Lung (tissue), 12 donors: ENCODE results near the gene ARHGEF7. TPM values are rescaled to one million over a fixed set of nuclear protein-coding genes. Genes with fewer than 3 reads are reported as not detected.

Experiments used
- ATAC-seq: fragments of 200-7000 bp; cut with Tn5 transposase; one replicate; pipeline ENCODE4 v1.9.1; 2020; ENCODE audit warnings: moderate number of reproducible peaks; ENCODE audit not compliant: insufficient read depth, low FRiP score
- DNase-seq, 3 donors: peaks; one replicate each; pipeline ENCODE4 v3.0.0-alpha.2; 2013 to 2017
- H3K27ac ChIP-seq, 2 donors: one replicate each; pipeline ENCODE4 v1.5.1; 2013; ENCODE audit warnings: mild to moderate bottlenecking in 2 of 2, moderate library complexity in 2 of 2, control low read depth in 1 of 2, inconsistent platforms in 1 of 2, low read depth in 1 of 2, low read length in 1 of 2
- H3K27me3 ChIP-seq, 3 donors: one replicate each; pipeline ENCODE4 v1.5.1; 2013; ENCODE audit warnings: low read length in 2 of 3; ENCODE audit not compliant: control insufficient read depth in 3 of 3, insufficient read depth in 3 of 3
- H3K36me3 ChIP-seq, 4 donors: one replicate each; pipeline ENCODE4 v1.5.1; 2013; ENCODE audit warnings: low read length in 4 of 4, mild to moderate bottlenecking in 1 of 4, moderate library complexity in 1 of 4; ENCODE audit not compliant: control insufficient read depth in 4 of 4, insufficient read depth in 4 of 4
- H3K4me1 ChIP-seq, 5 donors: one replicate each; pipeline ENCODE4 v1.5.1; 2013; ENCODE audit warnings: low read length in 5 of 5, mild to moderate bottlenecking in 2 of 5, moderate library complexity in 1 of 5; ENCODE audit not compliant: control insufficient read depth in 5 of 5, insufficient read depth in 5 of 5
- H3K4me3 ChIP-seq: one replicate; pipeline ENCODE4 v1.5.1; 2013; ENCODE audit warnings: mild to moderate bottlenecking, control low read depth, moderate library complexity
- H3K9ac ChIP-seq, 2 donors: one replicate each; pipeline ENCODE4 v1.5.1; 2013; ENCODE audit warnings: low read length in 2 of 2, control low read depth in 1 of 2; ENCODE audit not compliant: insufficient read depth in 1 of 2
- H3K9me3 ChIP-seq, 4 donors: one replicate each; pipeline ENCODE4 v1.5.1; 2013; ENCODE audit warnings: low read length in 3 of 4, mild to moderate bottlenecking in 1 of 4, moderate library complexity in 1 of 4; ENCODE audit not compliant: control insufficient read depth in 4 of 4, insufficient read depth in 3 of 4
- WGBS, 2 donors: extraction: QIAGEN DNeasy Blood & Tissue Kit; methylation state at CpG; one replicate each; pipeline ENCODE4 v1.1.7; 2013; 5-methylcytosine and 5-hydroxymethylcytosine counted together
- polyA plus RNA-seq, 2 donors: library from polyadenylated mRNA; stranded (reverse); fragments of 200-250 nt; gene quantifications; one replicate each; pipeline ENCODE4 v1.2.1, GENCODE V29; 2013
- total RNA-seq, 2 donors: library from RNA; depleted of rRNA in 1 of 2; stranded (reverse); fragments of >200 nt in 1 of 2; gene quantifications; one replicate each; pipeline ENCODE4 v1.2.1, GENCODE V29; 2014 to 2021
- TF ChIP-seq, protein P1 (sequence below): IDR thresholded peaks from 2 replicates; pipeline ENCODE4 v1.5.1; 2012; ENCODE audit warnings: mild to moderate bottlenecking; ENCODE audit errors: control extremely low read depth, extremely low read depth
- donor health status: control.
- donor health status: control.
- donor health status: Bipolar disorder and iron deficiency.
- donor health status: healthy.
- donor health status: DM: yes; HTN: yes; CAD: no.

ARHGEF7 gene
- total and polyA plus RNA-seq, 4 donors, result 20.9 to 143 (median 37.8) TPM

DNA sequence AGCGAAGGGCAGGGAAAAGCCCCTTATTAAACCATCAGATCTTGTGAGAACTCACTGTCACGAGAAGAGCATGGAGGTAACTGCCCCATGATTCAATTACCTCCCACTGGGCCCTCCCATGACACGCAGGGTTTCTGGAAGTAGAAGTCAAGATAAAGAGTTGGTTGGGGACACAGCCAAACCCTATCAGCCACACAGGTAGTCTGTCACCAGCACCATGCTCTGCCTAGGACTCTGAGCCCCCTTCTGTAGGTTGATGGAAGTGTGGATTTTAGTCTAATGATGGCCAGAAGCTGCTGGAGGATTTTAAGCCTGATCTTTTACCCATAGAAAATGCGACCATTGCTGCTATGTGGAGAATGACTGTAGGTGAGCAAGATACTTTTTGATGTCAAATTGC, 60.8 kb downstream of the ARHGEF7 start:
- H3K9me3 ChIP-seq, result no peaks in the 10 kb centered on the region
- H3K27me3 ChIP-seq, result no peaks in the 10 kb centered on the region
- peaks cover 0 to 10% (median 5%) of the 10 kb centered on the region in 4 donors for H3K36me3 ChIP-seq
- H3K9ac ChIP-seq, result no peak overlapping the region
- no peak for ATAC-seq
- 93 to 94% methylated on average over 4 of the region's 4 CpGs for WGBS, 2 donors
- no peak for DNase-seq
- peaks cover 3 to 19% (median 9%) of the 10 kb centered on the region in 5 donors for H3K4me1 ChIP-seq
- no peak overlapping the region for H3K4me3 ChIP-seq
- TF ChIP-seq, protein P1, sequence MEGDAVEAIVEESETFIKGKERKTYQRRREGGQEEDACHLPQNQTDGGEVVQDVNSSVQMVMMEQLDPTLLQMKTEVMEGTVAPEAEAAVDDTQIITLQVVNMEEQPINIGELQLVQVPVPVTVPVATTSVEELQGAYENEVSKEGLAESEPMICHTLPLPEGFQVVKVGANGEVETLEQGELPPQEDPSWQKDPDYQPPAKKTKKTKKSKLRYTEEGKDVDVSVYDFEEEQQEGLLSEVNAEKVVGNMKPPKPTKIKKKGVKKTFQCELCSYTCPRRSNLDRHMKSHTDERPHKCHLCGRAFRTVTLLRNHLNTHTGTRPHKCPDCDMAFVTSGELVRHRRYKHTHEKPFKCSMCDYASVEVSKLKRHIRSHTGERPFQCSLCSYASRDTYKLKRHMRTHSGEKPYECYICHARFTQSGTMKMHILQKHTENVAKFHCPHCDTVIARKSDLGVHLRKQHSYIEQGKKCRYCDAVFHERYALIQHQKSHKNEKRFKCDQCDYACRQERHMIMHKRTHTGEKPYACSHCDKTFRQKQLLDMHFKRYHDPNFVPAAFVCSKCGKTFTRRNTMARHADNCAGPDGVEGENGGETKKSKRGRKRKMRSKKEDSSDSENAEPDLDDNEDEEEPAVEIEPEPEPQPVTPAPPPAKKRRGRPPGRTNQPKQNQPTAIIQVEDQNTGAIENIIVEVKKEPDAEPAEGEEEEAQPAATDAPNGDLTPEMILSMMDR, result no peak
- peak overlapping the region in 1 of 2 donors; percentile 72 for H3K27ac ChIP-seq

DNA sequence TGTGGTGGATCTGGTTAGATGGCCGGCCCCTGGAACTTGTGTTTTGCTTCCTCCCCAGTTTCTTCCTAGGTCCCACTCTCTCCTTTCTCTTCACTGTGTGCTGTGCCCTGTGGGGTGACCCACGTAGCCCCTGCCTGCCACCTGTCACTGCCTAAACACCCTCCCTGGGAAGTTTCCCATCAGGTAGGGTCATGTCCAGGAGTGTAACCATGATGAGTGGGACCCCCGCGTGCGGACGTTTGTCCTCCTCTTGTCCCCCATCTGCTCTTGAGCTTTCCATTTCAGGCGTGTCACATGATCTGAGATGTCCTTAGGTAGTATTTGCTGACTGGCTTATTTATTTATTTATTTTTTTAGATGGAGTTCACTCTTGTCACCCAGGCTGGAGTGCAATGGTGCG, 61.3 kb downstream of the ARHGEF7 start:
- Histone ChIP-seq H3K4me1 (peaks cover 3 to 19% (median 9%) of the 10 kb centered on the region in 5 donors), H3K36me3 (peaks cover 0 to 10% (median 5%) of the 10 kb centered on the region in 4 donors), H3K9me3 (no peaks in the 10 kb centered on the region), H3K9ac (no peak overlapping the region), H3K27me3 (no peaks in the 10 kb centered on the region), H3K4me3 (no peak overlapping the region), H3K27ac (peak overlapping the region in 1 of 2 donors; percentile 72)
- TF ChIP-seq, protein P1, result no peak
- no peak for ATAC-seq
- WGBS, 2 donors, result 94 to 97% methylated on average over 8 of the region's 8 CpGs
- no peak for DNase-seq

DNA sequence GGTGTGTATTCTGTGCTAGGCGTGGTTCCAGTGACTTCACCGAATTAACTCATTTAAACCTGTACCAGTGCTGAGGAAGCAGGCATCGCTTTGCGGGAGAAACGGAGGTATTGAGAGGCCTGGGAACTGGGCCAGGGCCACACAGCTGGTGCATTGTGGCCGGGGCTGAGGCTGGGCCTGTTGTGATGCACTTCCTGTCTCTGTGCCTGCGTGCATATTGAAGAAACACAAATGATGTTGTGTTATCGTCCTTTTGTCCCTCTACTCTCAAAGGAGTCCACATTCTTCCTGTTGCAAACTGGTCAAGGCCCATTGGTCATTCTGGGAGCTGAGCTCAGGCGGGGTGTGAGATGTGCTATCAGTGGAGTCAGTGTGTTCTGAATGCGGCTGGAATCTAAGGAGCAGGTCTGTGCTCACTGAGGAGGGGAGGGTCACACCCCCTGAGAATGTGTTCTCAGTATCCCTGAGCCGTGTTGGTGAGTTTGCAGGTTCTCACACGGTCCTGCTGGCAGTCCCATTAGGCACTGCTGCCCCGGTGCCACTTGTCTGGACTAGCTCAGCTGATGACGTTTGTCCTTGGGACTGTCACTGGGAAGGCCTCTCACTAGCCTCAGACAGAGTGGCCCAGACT, 62.1 kb downstream of the ARHGEF7 start:
- WGBS, 2 donors, result 39 to 45% methylated on average over 14 of the region's 14 CpGs
- peak; percentile 49 to 73 (median 51) for DNase-seq

More for the DNA sequence above, 62.1 kb downstream of the ARHGEF7 start:
- ATAC-seq, result peak; percentile 8
- H3K9me3 ChIP-seq, result no peaks in the 10 kb centered on the region
- H3K4me3 ChIP-seq, result no peak overlapping the region
- peak overlapping the region; percentile 72 to 86 for H3K27ac ChIP-seq
- TF ChIP-seq, protein P1, result no peak
- peaks cover 0 to 10% (median 5%) of the 10 kb centered on the region in 4 donors for H3K36me3 ChIP-seq
- H3K9ac ChIP-seq, result no peak overlapping the region
- no peaks in the 10 kb centered on the region for H3K27me3 ChIP-seq
- peaks cover 3 to 16% (median 9%) of the 10 kb centered on the region in 5 donors for H3K4me1 ChIP-seq
